PC-3 (cell line): Measurements from ENCODE around the gene ECT2L. TPM values are rescaled to one million over a fixed set of nuclear protein-coding genes. Genes with fewer than 3 reads are reported as not detected.
"Not testable (repeated sequence)": the region's sequence is repeated elsewhere in the genome, so short reads cannot be mapped to it uniquely, and the experiment has no call there.

Source experiments
- ATAC-seq: fragments of 200-7000 bp; cut with Tn5 transposase; 2 replicates; pipeline ENCODE4 v1.9.1; 2020; ENCODE audit warnings: mild to moderate bottlenecking, moderate library complexity
- BruUV-seq: library from RNA; stranded (reverse); fragments of 400-500 nt; replicated peaks from 2 replicates; lab custom pipeline; 2021; lab: Mats Ljungman, UMichigan
- CTCF ChIA-PET: fragments of 300-600 bp; sonication (Branson Sonifier 250); formaldehyde crosslinking; loops from one replicate; lab custom pipeline; 2022; ENCODE audit warnings: antibody characterized with exemption; lab: Charles Lee
- POLR2A ChIA-PET: fragments of 300-600 bp; sonication (Branson Sonifier 250); formaldehyde crosslinking; loops from one replicate; lab custom pipeline; 2022; ENCODE audit warnings: antibody characterized with exemption; ENCODE audit not compliant: unreplicated experiment; lab: Charles Lee
- DNase-seq: peaks from one replicate; pipeline ENCODE4 v3.0.0-alpha.2; 2015
- H2AFZ ChIP-seq: fragments of 300-600 bp; sonication (generic); 2 replicates; pipeline ENCODE4 v1.6.0; 2016; ENCODE audit warnings: antibody characterized with exemption, low read length
- H3F3A ChIP-seq: fragments of 300-600 bp; sonication (generic); one replicate; pipeline ENCODE4 v1.6.0; 2017; ENCODE audit warnings: antibody characterized with exemption, low read length, control low read depth, mild to moderate bottlenecking; ENCODE audit not compliant: unreplicated experiment
- H3K27ac ChIP-seq: fragments of 300-600 bp; sonication (generic); 2 replicates; pipeline ENCODE4 v1.5.1; 2016; ENCODE audit warnings: mild to moderate bottlenecking, low read length
- H3K27me3 ChIP-seq: fragments of 300-600 bp; sonication (generic); 2 replicates; pipeline ENCODE4 v1.6.1; 2016; ENCODE audit warnings: low read length, mixed read lengths
- H3K36me3 ChIP-seq: fragments of 300-600 bp; sonication (generic); 2 replicates; pipeline ENCODE4 v1.6.1; 2016; ENCODE audit warnings: low read depth, mixed run types, low read length, mixed read lengths
- H3K4me1 ChIP-seq: fragments of 300-600 bp; sonication (generic); 2 replicates; pipeline ENCODE4 v1.5.1; 2016; ENCODE audit warnings: low read length; ENCODE audit not compliant: insufficient read depth
- H3K4me2 ChIP-seq: fragments of 300-600 bp; sonication (generic); 2 replicates; pipeline ENCODE4 v1.6.0; 2016; ENCODE audit warnings: low read length
- H3K4me3 ChIP-seq: fragments of 300-600 bp; sonication (generic); 2 replicates; pipeline ENCODE4 v1.5.1; 2016; ENCODE audit warnings: mild to moderate bottlenecking, low read length, mixed read lengths
- H3K79me2 ChIP-seq: fragments of 300-600 bp; sonication (generic); 2 replicates; pipeline ENCODE4 v1.6.1; 2017; ENCODE audit warnings: low read length, mixed read lengths
- H3K9ac ChIP-seq: fragments of 300-600 bp; sonication (generic); 2 replicates; pipeline ENCODE4 v1.6.0; 2016; ENCODE audit warnings: mild to moderate bottlenecking, low read length
- H3K9me2 ChIP-seq: fragments of 300-600 bp; sonication (generic); replicated peaks from 2 replicates; pipeline ENCODE4 v1.6.1; 2016; ENCODE audit warnings: mixed run types, low read length, mixed read lengths
- H3K9me3 ChIP-seq: fragments of 300-600 bp; sonication (generic); 2 replicates; pipeline ENCODE4 v1.6.1; 2016; ENCODE audit warnings: low read length, mixed read lengths
- H4K20me1 ChIP-seq: fragments of 300-600 bp; sonication (generic); 2 replicates; pipeline ENCODE4 v1.6.1; 2016; ENCODE audit warnings: low read length, mixed read lengths
- CTCF ChIP-seq: fragments of 300-600 bp; sonication (generic); conservative IDR thresholded peaks from 2 replicates; pipeline ENCODE4 v1.5.1; 2017; ENCODE audit warnings: antibody characterized with exemption, low read depth, mild to moderate bottlenecking, low read length
- EZH2 ChIP-seq: fragments of 300-600 bp; sonication (generic); IDR thresholded peaks from one replicate; pipeline ENCODE4 v1.6.1; 2017; ENCODE audit warnings: antibody characterized with exemption, mild to moderate bottlenecking, low read length; ENCODE audit not compliant: unreplicated experiment
- EZH2phosphoT487 ChIP-seq: fragments of 300-600 bp; sonication (generic); IDR thresholded peaks from 2 replicates; pipeline ENCODE4 v1.6.1; 2018; ENCODE audit warnings: mild to moderate bottlenecking, antibody characterized with exemption, low read length, borderline replicate concordance
- intact Hi-C: fragments of 100-400 bp; cut with micrococcal nuclease; formaldehyde crosslinking; loops from 2 replicates; pipeline ENCODE4 v1.9.0; 2023
- total RNA-seq: library from RNA; depleted of rRNA; stranded (reverse); fragments of >200 nt; gene quantifications from 2 replicates; pipeline ENCODE4 v1.2.3, GENCODE V29; 2014

Gene ECT2L
- total RNA-seq, 1 experiment from 2014 or later = not detected

GRCh38 chr6:138925806-138926205 lies 129.9 kb downstream of the ECT2L start:
- BruUV-seq = no TSS peak
- no peaks in the 10 kb centered on the region for H3K9me3 ChIP-seq
- ChIA-PET POLR2A (no interaction called here), CTCF (no interaction called here)
- H2AFZ ChIP-seq = no peak overlapping the region
- intact Hi-C loops = no loop called here
- no peaks in the 10 kb centered on the region for H3K9me2 ChIP-seq
- H3K27me3 ChIP-seq = no peaks in the 10 kb centered on the region
- H3K4me2 ChIP-seq = no peak overlapping the region
- no peak overlapping the region for H3K27ac ChIP-seq
- ATAC-seq = no peak
- H3K9ac ChIP-seq = no peak overlapping the region
- no peaks in the 10 kb centered on the region for H3K79me2 ChIP-seq
- no peaks in the 10 kb centered on the region for H3F3A ChIP-seq
- H3K4me1 ChIP-seq = no peaks in the 10 kb centered on the region
- no peaks in the 10 kb centered on the region for H4K20me1 ChIP-seq
- TF ChIP-seq EZH2phosphoT487 = no peak
- no peak for TF ChIP-seq EZH2
- no peak for TF ChIP-seq CTCF
- H3K36me3 ChIP-seq = peaks cover 7% of the 10 kb centered on the region; the same call in 1 of the 2 replicates
- no peak overlapping the region for H3K4me3 ChIP-seq
- no peak for DNase-seq

GRCh38 chr6:138926579-138926978 lies 130.7 kb downstream of the ECT2L start:
- ChIA-PET POLR2A (no interaction called here), CTCF (no interaction called here)
- H3K9me2 ChIP-seq = no peaks in the 10 kb centered on the region
- no peaks in the 10 kb centered on the region for H3K4me1 ChIP-seq
- H2AFZ ChIP-seq = no peak overlapping the region
- no peak overlapping the region for H3K4me2 ChIP-seq
- DNase-seq (no peak), ATAC-seq (no peak)
- H3K9ac ChIP-seq = no peak overlapping the region
- H3K27ac ChIP-seq = no peak overlapping the region
- no peaks in the 10 kb centered on the region for H3K27me3 ChIP-seq
- intact Hi-C loops = no loop called here
- H3K4me3 ChIP-seq = no peak overlapping the region
- no peaks in the 10 kb centered on the region for H3K79me2 ChIP-seq
- no TSS peak for BruUV-seq
- TF ChIP-seq EZH2 (no peak), EZH2phosphoT487 (no peak), CTCF (no peak)
- peaks cover 7% of the 10 kb centered on the region; the same call in 1 of the 2 replicates for H3K36me3 ChIP-seq
- no peaks in the 10 kb centered on the region for H3K9me3 ChIP-seq
- H4K20me1 ChIP-seq = no peaks in the 10 kb centered on the region
- no peaks in the 10 kb centered on the region for H3F3A ChIP-seq

- no peaks in the 10 kb centered on the region for H3K9me2 ChIP-seq
- TF ChIP-seq EZH2phosphoT487 = no peak
- no peak for TF ChIP-seq EZH2
- no peak for TF ChIP-seq CTCF
- no peaks in the 10 kb centered on the region for H3K27me3 ChIP-seq
- peaks cover 11% of the 10 kb centered on the region; the same call in 1 of the 2 replicates for H3K36me3 ChIP-seq
- H3K4me3 ChIP-seq = no peak overlapping the region
- ChIA-PET CTCF (no interaction called here), POLR2A (no interaction called here)
- H3K27ac ChIP-seq = no peak overlapping the region
- H3K9me3 ChIP-seq = no peaks in the 10 kb centered on the region
- H3K4me2 ChIP-seq = no peak overlapping the region
- intact Hi-C loops = no loop called here
- H2AFZ ChIP-seq = no peak overlapping the region
- no peaks in the 10 kb centered on the region for H4K20me1 ChIP-seq
- ATAC-seq = no peak
- no peaks in the 10 kb centered on the region for H3K79me2 ChIP-seq
- no peaks in the 10 kb centered on the region for H3F3A ChIP-seq
- no peaks in the 10 kb centered on the region for H3K4me1 ChIP-seq
- H3K9ac ChIP-seq = no peak overlapping the region
- DNase-seq = no peak
- no TSS peak for BruUV-seq
Observed at GRCh38 chr6:138931660-138932059, 135.8 kb downstream of the ECT2L start.

GRCh38 chr6:138936873-138937272 lies 141.0 kb downstream of the ECT2L start:
- H3K27ac ChIP-seq, H3K27me3 ChIP-seq, H3F3A ChIP-seq, H3K4me2 ChIP-seq, H3K4me1 ChIP-seq, H3K4me3 ChIP-seq, H3K9me2 ChIP-seq, H2AFZ ChIP-seq, H4K20me1 ChIP-seq, ATAC-seq, POLR2A ChIA-PET, H3K9ac ChIP-seq, H3K79me2 ChIP-seq, H3K9me3 ChIP-seq, BruUV-seq, intact Hi-C loops, DNase-seq, CTCF ChIA-PET: not testable (repeated sequence)
- peaks cover 21% of the 10 kb centered on the region for H3K36me3 ChIP-seq
